SK-N-SH treated with all-trans-retinoic acid at 6 μM for 48 hours (cell line): ENCODE results near the gene SCAND1.

Source experiments
- ARNTL ChIP-seq: fragments of 450-650 bp; formaldehyde crosslinking; IDR thresholded peaks from 2 replicates; pipeline ENCODE4 v1.5.0; 2020; ENCODE audit warnings: low read depth, mild to moderate bottlenecking, moderate library complexity, borderline replicate concordance
- CSDC2 ChIP-seq: fragments of 250-450 bp; sonication (Bioruptor Pico); IDR thresholded peaks from 2 replicates; pipeline ENCODE4 v1.5.0; 2020; ENCODE audit warnings: mild to moderate bottlenecking, moderate library complexity
- CSRNP3 ChIP-seq: fragments of 250-450 bp; sonication (Bioruptor Pico); IDR thresholded peaks from 2 replicates; pipeline ENCODE4 v1.5.1; 2021; ENCODE audit warnings: mild to moderate bottlenecking, moderate library complexity
- ISL1 ChIP-seq: fragments of 250-450 bp; sonication (Bioruptor Pico); IDR thresholded peaks from 2 replicates; pipeline ENCODE4 v2.1.2; 2022; ENCODE audit warnings: mild to moderate bottlenecking, moderate library complexity
- OSR1 ChIP-seq: fragments of 250-450 bp; sonication (Bioruptor Pico); IDR thresholded peaks from 2 replicates; pipeline ENCODE4 v1.8.0; 2022; ENCODE audit warnings: moderate library complexity, mild to moderate bottlenecking, inconsistent platforms
- PATZ1 ChIP-seq: fragments of 250-450 bp; sonication (Bioruptor Pico); IDR thresholded peaks from 2 replicates; pipeline ENCODE4 v1.8.0; 2020; ENCODE audit warnings: mild to moderate bottlenecking, moderate library complexity, borderline replicate concordance
- RARB ChIP-seq: fragments of 250-450 bp; sonication (Bioruptor Pico); IDR thresholded peaks from 2 replicates; pipeline ENCODE4 v1.8.0; 2021; ENCODE audit warnings: mild to moderate bottlenecking, moderate library complexity
- SNAI2 ChIP-seq: fragments of 250-450 bp; sonication (Bioruptor Pico); IDR thresholded peaks from 2 replicates; pipeline ENCODE4 v1.5.0; 2020; ENCODE audit warnings: mild to moderate bottlenecking, moderate library complexity
- TCF4 ChIP-seq: fragments of 250-450 bp; sonication (Bioruptor Pico); IDR thresholded peaks from 2 replicates; pipeline ENCODE4 v1.8.0; 2021; ENCODE audit warnings: mild to moderate bottlenecking, moderate library complexity, borderline replicate concordance
- TSHZ2 ChIP-seq: fragments of 250-450 bp; sonication (Bioruptor Pico); IDR thresholded peaks from 2 replicates; pipeline ENCODE4 v1.5.0; 2020; ENCODE audit warnings: mild to moderate bottlenecking, moderate library complexity
- ZC3H10 ChIP-seq: fragments of 250-450 bp; sonication (Bioruptor Pico); IDR thresholded peaks from 2 replicates; pipeline ENCODE4 v1.5.1; 2021; ENCODE audit warnings: mild to moderate bottlenecking, moderate library complexity
- ZNF8 ChIP-seq: fragments of 450-650 bp; formaldehyde crosslinking; IDR thresholded peaks from 2 replicates; pipeline ENCODE4 v1.5.0; 2020; ENCODE audit warnings: mild to moderate bottlenecking, moderate library complexity

- TF ChIP-seq TCF4 (no peak), SNAI2 (CRISPR knock-in tag) (no peak), PATZ1 (CRISPR knock-in tag) (no peak), CSDC2 (CRISPR knock-in tag) (no peak), ISL1 (CRISPR knock-in tag) (no peak), ZNF8 (CRISPR knock-in tag) (no peak), ARNTL (CRISPR knock-in tag) (no peak), ZC3H10 (CRISPR knock-in tag) (no peak), CSRNP3 (CRISPR knock-in tag) (no peak), TSHZ2 (CRISPR knock-in tag) (no peak), RARB (CRISPR knock-in tag) (no peak), OSR1 (CRISPR knock-in tag) (no peak)
These were observed 9.6 kb upstream of the SCAND1 start for GRCh38 chr20:35963878-35964277.
